ENCODE results near the gene KRTAP5-3.

DNA sequence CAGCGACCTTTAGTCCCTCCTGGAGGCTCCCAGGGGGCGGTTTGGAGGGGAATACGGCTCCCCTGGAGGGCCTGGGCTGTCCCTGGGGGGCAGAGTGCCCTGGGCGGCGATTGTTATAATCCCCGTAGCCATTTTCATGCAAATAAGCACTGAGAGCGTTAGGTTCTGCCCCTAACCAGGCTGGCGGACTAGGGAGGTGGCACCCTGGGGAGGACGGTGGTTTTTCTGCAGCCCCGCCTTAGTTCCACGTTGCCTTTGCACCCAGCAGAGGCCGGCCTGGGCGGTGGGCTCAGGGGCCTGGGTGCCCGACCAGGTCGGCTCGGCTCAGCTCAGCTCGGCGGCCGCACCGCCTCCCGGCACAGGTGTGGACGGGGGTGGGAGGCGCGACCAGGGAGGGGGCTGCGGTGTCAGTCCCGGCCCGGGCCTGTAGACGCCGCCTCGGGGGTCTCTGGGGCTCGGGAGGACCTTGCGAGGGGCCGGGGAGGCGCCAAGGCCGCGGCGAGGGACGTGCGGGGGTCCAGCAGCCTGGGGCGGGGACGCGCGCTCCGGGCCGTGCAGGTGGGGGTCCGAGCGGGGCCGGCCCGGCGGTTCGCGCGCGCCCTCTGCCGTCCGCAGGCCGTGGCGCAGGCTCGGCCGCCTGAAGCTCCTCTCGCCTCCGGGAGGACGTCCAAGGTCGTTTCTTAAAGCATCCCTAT lies 33.9 kb downstream of the KRTAP5-3 start:
- TF ChIP-seq SMC3 (conservative IDR thresholded peaks at IDR 0.05; ENCODE audit: poor library complexity) (peak; percentile 90), EP300 (conservative IDR thresholded peaks at IDR 0.05; ENCODE audit: poor library complexity, severe bottlenecking) (no peak), RAD21 (conservative IDR thresholded peaks at IDR 0.05) (peak; percentile 84), EZH2 (IDR thresholded peaks at IDR 0.05; ENCODE audit: borderline replicate concordance, insufficient read depth, low read length, poor library complexity, severe bottlenecking) (no peak), POLR2AphosphoS5 (IDR thresholded peaks at IDR 0.05) (peak; percentile 58), REST (IDR thresholded peaks at IDR 0.05; ENCODE audit: borderline replicate concordance) (no peak), MXI1 (conservative IDR thresholded peaks at IDR 0.05; ENCODE audit: poor library complexity, severe bottlenecking) (peak; percentile 68), TAF1 (IDR thresholded peaks at IDR 0.05; ENCODE audit: low read depth) (no peak)
- TF ChIP-seq, protein P1, sequence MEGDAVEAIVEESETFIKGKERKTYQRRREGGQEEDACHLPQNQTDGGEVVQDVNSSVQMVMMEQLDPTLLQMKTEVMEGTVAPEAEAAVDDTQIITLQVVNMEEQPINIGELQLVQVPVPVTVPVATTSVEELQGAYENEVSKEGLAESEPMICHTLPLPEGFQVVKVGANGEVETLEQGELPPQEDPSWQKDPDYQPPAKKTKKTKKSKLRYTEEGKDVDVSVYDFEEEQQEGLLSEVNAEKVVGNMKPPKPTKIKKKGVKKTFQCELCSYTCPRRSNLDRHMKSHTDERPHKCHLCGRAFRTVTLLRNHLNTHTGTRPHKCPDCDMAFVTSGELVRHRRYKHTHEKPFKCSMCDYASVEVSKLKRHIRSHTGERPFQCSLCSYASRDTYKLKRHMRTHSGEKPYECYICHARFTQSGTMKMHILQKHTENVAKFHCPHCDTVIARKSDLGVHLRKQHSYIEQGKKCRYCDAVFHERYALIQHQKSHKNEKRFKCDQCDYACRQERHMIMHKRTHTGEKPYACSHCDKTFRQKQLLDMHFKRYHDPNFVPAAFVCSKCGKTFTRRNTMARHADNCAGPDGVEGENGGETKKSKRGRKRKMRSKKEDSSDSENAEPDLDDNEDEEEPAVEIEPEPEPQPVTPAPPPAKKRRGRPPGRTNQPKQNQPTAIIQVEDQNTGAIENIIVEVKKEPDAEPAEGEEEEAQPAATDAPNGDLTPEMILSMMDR (IDR thresholded peaks at IDR 0.05; ENCODE audit: poor library complexity, severe bottlenecking): peak; percentile 93
